GM23338 (cell line): ENCODE data around the gene ULBP1. TPM values are rescaled to one million over a fixed set of nuclear protein-coding genes. Genes with fewer than 3 reads are reported as not detected.
A peak's percentile ranks its signal among the peaks of the same experiment; 100 is the strongest.

ENCODE experiments used
- ATAC-seq: fragments of 200-7000 bp; cut with Tn5 transposase; 3 replicates; pipeline ENCODE4 v1.9.1; 2020
- DNase-seq: peaks from one replicate; pipeline ENCODE4 v3.0.0-alpha.2; 2015; ENCODE audit warnings: low spot score
- H2AFZ ChIP-seq: fragments of 200-600 bp; sonication (generic); 2 replicates; pipeline ENCODE4 v1.8.0; 2016; ENCODE audit warnings: antibody characterized with exemption, mild to moderate bottlenecking, moderate library complexity
- H3F3A ChIP-seq: fragments of 200-600 bp; sonication (generic); replicated peaks from 2 replicates; pipeline ENCODE4 v1.8.0; 2017; ENCODE audit warnings: antibody characterized with exemption, mixed run types, low read depth
- H3K27ac ChIP-seq: fragments of 200-600 bp; sonication (generic); 2 replicates; pipeline ENCODE4 v1.6.1; 2016; ENCODE audit warnings: low read depth
- H3K27me3 ChIP-seq: fragments of 200-600 bp; sonication (generic); 2 replicates; pipeline ENCODE4 v1.8.0; 2016; ENCODE audit warnings: mild to moderate bottlenecking, mixed run types, moderate library complexity; ENCODE audit not compliant: insufficient read depth
- H3K36me3 ChIP-seq: fragments of 200-600 bp; sonication (generic); 2 replicates; pipeline ENCODE4 v1.8.0; 2016; ENCODE audit warnings: mild to moderate bottlenecking; ENCODE audit not compliant: insufficient read depth
- H3K4me1 ChIP-seq: fragments of 200-600 bp; sonication (generic); 2 replicates; pipeline ENCODE4 v1.8.0; 2016; ENCODE audit warnings: mild to moderate bottlenecking, moderate library complexity; ENCODE audit not compliant: insufficient read depth
- H3K4me2 ChIP-seq: fragments of 200-600 bp; sonication (generic); 2 replicates; pipeline ENCODE4 v1.7.1; 2017; ENCODE audit warnings: mixed run types
- H3K4me3 ChIP-seq: fragments of 200-600 bp; sonication (generic); 2 replicates; pipeline ENCODE4 v1.6.1; 2016; ENCODE audit warnings: mixed run types
- H3K79me2 ChIP-seq: fragments of 200-600 bp; sonication (generic); replicated peaks from 2 replicates; pipeline ENCODE4 v1.8.0; 2017; ENCODE audit warnings: mild to moderate bottlenecking; ENCODE audit not compliant: insufficient read depth
- H3K9me2 ChIP-seq: fragments of 200-600 bp; sonication (generic); 2 replicates; pipeline ENCODE4 v1.8.0; 2017; ENCODE audit not compliant: insufficient read depth
- H4K20me1 ChIP-seq: fragments of 200-600 bp; sonication (generic); replicated peaks from 2 replicates; pipeline ENCODE4 v1.8.0; 2017; ENCODE audit warnings: mild to moderate bottlenecking; ENCODE audit not compliant: insufficient read depth
- H3K27ac Mint-ChIP-seq: 2 replicates; pipeline ENCODE4 v1.8.0; 2020; ENCODE audit warnings: inconsistent platforms, mild to moderate bottlenecking, moderate library complexity, mixed read lengths
- H3K27me3 Mint-ChIP-seq: 3 replicates; pipeline ENCODE4 v1.8.0; 2022; ENCODE audit warnings: low read depth, mild to moderate bottlenecking, moderate library complexity, mixed read lengths, inconsistent platforms; ENCODE audit not compliant: insufficient read depth, poor library complexity
- H3K36me3 Mint-ChIP-seq: 3 replicates; pipeline ENCODE4 v1.8.0; 2021; ENCODE audit warnings: low read depth, mild to moderate bottlenecking, inconsistent platforms, moderate library complexity, mixed read lengths
- H3K4me1 Mint-ChIP-seq: 3 replicates; pipeline ENCODE4 v1.8.0; 2020; ENCODE audit warnings: mild to moderate bottlenecking, inconsistent platforms, mixed read lengths
- H3K4me3 Mint-ChIP-seq: 3 replicates; pipeline ENCODE4 v1.8.0; 2021; ENCODE audit warnings: moderate library complexity, mild to moderate bottlenecking, inconsistent platforms, mixed read lengths
- H3K9me3 Mint-ChIP-seq: 3 replicates; pipeline ENCODE4 v1.8.0; 2020; ENCODE audit warnings: moderate library complexity, mild to moderate bottlenecking, inconsistent platforms, mixed read lengths
- CTCF ChIP-seq, 2 experiments: fragments of 200-600 bp in 1 of 2; sonication (generic) in 1 of 2; conservative IDR thresholded peaks; 2 replicates each; pipeline versions ENCODE4 v1.5.1 to v1.6.1; 2016 to 2017; ENCODE audit warnings: antibody characterized with exemption in 2 of 2, low read depth in 2 of 2, mild to moderate bottlenecking in 2 of 2, moderate library complexity in 1 of 2
- ETS1 ChIP-seq: IDR thresholded peaks from 2 replicates; pipeline ENCODE4 v1.6.1; 2016; ENCODE audit warnings: antibody characterized with exemption
- EZH2 ChIP-seq: fragments of 200-600 bp; sonication (generic); IDR thresholded peaks from one replicate; pipeline ENCODE4 v1.8.0; 2017; ENCODE audit warnings: antibody characterized with exemption, mild to moderate bottlenecking, low read depth; ENCODE audit not compliant: unreplicated experiment
- ZNF114 ChIP-seq: fragments of 250-450 bp; sonication (Bioruptor Pico); IDR thresholded peaks from 2 replicates; pipeline ENCODE4 v1.5.0; 2020; ENCODE audit warnings: mild to moderate bottlenecking, moderate library complexity
- ZNF331 ChIP-seq: fragments of 250-450 bp; sonication (Bioruptor Pico); IDR thresholded peaks from 2 replicates; pipeline ENCODE4 v1.5.0; 2020; ENCODE audit warnings: low read depth, mild to moderate bottlenecking, moderate library complexity
- ZNF462 ChIP-seq: fragments of 250-450 bp; sonication (Bioruptor Pico); IDR thresholded peaks from 2 replicates; pipeline ENCODE4 v1.5.0; 2020; ENCODE audit warnings: mild to moderate bottlenecking, moderate library complexity
- polyA plus RNA-seq: library from polyadenylated mRNA; unstranded; fragments of >200 nt; fragmentation: Nextera tagmentation; extraction: Ambion mirVana; gene quantifications from 2 replicates; pipeline ENCODE4 v1.2.1, GENCODE V29; 2016
- total RNA-seq: library from RNA; depleted of rRNA; stranded (reverse); fragments of >200 nt; shearing (Covaris generic); gene quantifications from 2 replicates; pipeline ENCODE4 v1.2.3, GENCODE V29; 2014

Gene ULBP1
- total and polyA plus RNA-seq, 2 experiments from 2014 or later = 0.74 to 1.7 TPM

GRCh38 chr6:150005761-150006651 is 42.3 kb downstream of the ULBP1 start:
- H3K27ac ChIP-seq = no peak overlapping the region
- no peaks in the 10 kb centered on the region; the same call in 2 of the 3 replicates for H3K9me3 Mint-ChIP-seq
- no peak for DNase-seq

DNA sequence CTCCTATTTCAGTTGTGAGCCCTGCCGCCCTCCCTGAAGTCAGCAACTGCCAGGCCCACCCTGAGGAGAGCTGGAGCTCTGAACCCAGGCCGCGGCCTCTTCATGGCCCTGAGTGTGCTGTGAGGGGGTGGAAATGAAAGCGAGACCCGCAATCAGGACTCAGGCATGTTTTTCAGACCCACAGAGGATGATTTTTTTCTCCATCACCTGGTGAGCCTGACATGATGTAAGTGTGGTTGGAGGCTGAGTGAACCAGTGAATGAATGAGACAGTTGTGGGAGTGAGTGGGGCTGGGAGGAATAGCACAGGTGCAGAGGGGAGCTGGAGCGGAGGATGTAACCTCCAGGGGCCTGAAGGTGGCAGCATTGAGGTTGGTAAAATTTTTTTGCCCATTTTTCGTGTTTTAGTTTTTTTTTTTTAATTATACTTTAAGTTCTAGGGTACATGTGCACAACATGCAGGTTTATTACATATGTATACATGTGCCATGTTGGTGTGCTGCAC is 43.3 kb downstream of the ULBP1 start:
- Mint-ChIP-seq H3K4me1 (peaks cover 7% of the 10 kb centered on the region), H3K9me3 (no peaks in the 10 kb centered on the region; the same call in 2 of the 3 replicates), H3K36me3 (peaks cover 3% of the 10 kb centered on the region; the same call in 1 of the 3 replicates), H3K27me3 (peaks cover 72% of the 10 kb centered on the region), H3K4me3 (no peak overlapping the region), H3K27ac (no peak overlapping the region)
- Histone ChIP-seq H3K27me3 (peaks cover 89% of the 10 kb centered on the region), H3K4me3 (no peak overlapping the region), H3K79me2 (no peaks in the 10 kb centered on the region), H3K9me2 (no peaks in the 10 kb centered on the region), H3K4me2 (no peak overlapping the region), H3F3A (no peaks in the 10 kb centered on the region), H3K27ac (no peak overlapping the region), H3K36me3 (no peaks in the 10 kb centered on the region), H2AFZ (no peak overlapping the region), H4K20me1 (no peaks in the 10 kb centered on the region; the same call in 1 of the 2 replicates), H3K4me1 (no peaks in the 10 kb centered on the region)
- peak; percentile 68 for DNase-seq
- peak; percentile 15; the same call in 2 of the 3 replicates for ATAC-seq
- TF ChIP-seq EZH2 = peak; percentile 14
- TF ChIP-seq ZNF462 = no peak
- TF ChIP-seq CTCF (conservative IDR thresholded peaks at IDR 0.05; ENCODE audit: low read depth in 2 of 2) = peak; percentile 65 to 71

More at GRCh38 chr6:150005761-150006651, 42.3 kb downstream of the ULBP1 start:
- no peaks in the 10 kb centered on the region for H3K79me2 ChIP-seq
- no peaks in the 10 kb centered on the region for H3F3A ChIP-seq
- peaks cover 3% of the 10 kb centered on the region; the same call in 1 of the 3 replicates for H3K36me3 Mint-ChIP-seq
- no peak for ATAC-seq
- no peaks in the 10 kb centered on the region; the same call in 1 of the 2 replicates for H4K20me1 ChIP-seq
- H3K27me3 Mint-ChIP-seq = peaks cover 68% of the 10 kb centered on the region
- peaks cover 85% of the 10 kb centered on the region for H3K27me3 ChIP-seq
- H3K4me1 ChIP-seq = no peaks in the 10 kb centered on the region
- TF ChIP-seq ETS1 (no peak), ZNF114 (CRISPR knock-in tag) (no peak), EZH2 (no peak), ZNF331 (CRISPR knock-in tag) (no peak)
- H3K9me2 ChIP-seq = no peaks in the 10 kb centered on the region
- H3K4me1 Mint-ChIP-seq = peaks cover 7% of the 10 kb centered on the region
- H2AFZ ChIP-seq = peak overlapping the region; percentile 97
- H3K4me3 ChIP-seq = peak overlapping the region; percentile 88
- peak overlapping the region; percentile 93 for H3K4me3 Mint-ChIP-seq
- H3K4me2 ChIP-seq = peak overlapping the region; percentile 85
- H3K36me3 ChIP-seq = no peaks in the 10 kb centered on the region
- H3K27ac Mint-ChIP-seq = no peak overlapping the region
